GM23338 (cell line): ENCODE measurements around the gene COG6. TPM values are rescaled to one million over a fixed set of nuclear protein-coding genes. Genes with fewer than 3 reads are reported as not detected.

Experiments used
- ATAC-seq: fragments of 200-7000 bp; cut with Tn5 transposase; 3 replicates; pipeline ENCODE4 v1.9.1; 2020
- DNase-seq: peaks from one replicate; pipeline ENCODE4 v3.0.0-alpha.2; 2015; ENCODE audit warnings: low spot score
- H2AFZ ChIP-seq: fragments of 200-600 bp; sonication (generic); 2 replicates; pipeline ENCODE4 v1.8.0; 2016; ENCODE audit warnings: antibody characterized with exemption, mild to moderate bottlenecking, moderate library complexity
- H3F3A ChIP-seq: fragments of 200-600 bp; sonication (generic); replicated peaks from 2 replicates; pipeline ENCODE4 v1.8.0; 2017; ENCODE audit warnings: antibody characterized with exemption, mixed run types, low read depth
- H3K27ac ChIP-seq: fragments of 200-600 bp; sonication (generic); 2 replicates; pipeline ENCODE4 v1.6.1; 2016; ENCODE audit warnings: low read depth
- H3K27me3 ChIP-seq: fragments of 200-600 bp; sonication (generic); 2 replicates; pipeline ENCODE4 v1.8.0; 2016; ENCODE audit warnings: mild to moderate bottlenecking, mixed run types, moderate library complexity; ENCODE audit not compliant: insufficient read depth
- H3K36me3 ChIP-seq: fragments of 200-600 bp; sonication (generic); 2 replicates; pipeline ENCODE4 v1.8.0; 2016; ENCODE audit warnings: mild to moderate bottlenecking; ENCODE audit not compliant: insufficient read depth
- H3K4me1 ChIP-seq: fragments of 200-600 bp; sonication (generic); 2 replicates; pipeline ENCODE4 v1.8.0; 2016; ENCODE audit warnings: mild to moderate bottlenecking, moderate library complexity; ENCODE audit not compliant: insufficient read depth
- H3K4me2 ChIP-seq: fragments of 200-600 bp; sonication (generic); 2 replicates; pipeline ENCODE4 v1.7.1; 2017; ENCODE audit warnings: mixed run types
- H3K4me3 ChIP-seq: fragments of 200-600 bp; sonication (generic); 2 replicates; pipeline ENCODE4 v1.6.1; 2016; ENCODE audit warnings: mixed run types
- H3K79me2 ChIP-seq: fragments of 200-600 bp; sonication (generic); replicated peaks from 2 replicates; pipeline ENCODE4 v1.8.0; 2017; ENCODE audit warnings: mild to moderate bottlenecking; ENCODE audit not compliant: insufficient read depth
- H3K9me2 ChIP-seq: fragments of 200-600 bp; sonication (generic); 2 replicates; pipeline ENCODE4 v1.8.0; 2017; ENCODE audit not compliant: insufficient read depth
- H4K20me1 ChIP-seq: fragments of 200-600 bp; sonication (generic); replicated peaks from 2 replicates; pipeline ENCODE4 v1.8.0; 2017; ENCODE audit warnings: mild to moderate bottlenecking; ENCODE audit not compliant: insufficient read depth
- H3K27ac Mint-ChIP-seq: 2 replicates; pipeline ENCODE4 v1.8.0; 2020; ENCODE audit warnings: inconsistent platforms, mild to moderate bottlenecking, moderate library complexity, mixed read lengths
- H3K27me3 Mint-ChIP-seq: 3 replicates; pipeline ENCODE4 v1.8.0; 2022; ENCODE audit warnings: low read depth, mild to moderate bottlenecking, moderate library complexity, mixed read lengths, inconsistent platforms; ENCODE audit not compliant: insufficient read depth, poor library complexity
- H3K36me3 Mint-ChIP-seq: 3 replicates; pipeline ENCODE4 v1.8.0; 2021; ENCODE audit warnings: low read depth, mild to moderate bottlenecking, inconsistent platforms, moderate library complexity, mixed read lengths
- H3K4me1 Mint-ChIP-seq: 3 replicates; pipeline ENCODE4 v1.8.0; 2020; ENCODE audit warnings: mild to moderate bottlenecking, inconsistent platforms, mixed read lengths
- H3K4me3 Mint-ChIP-seq: 3 replicates; pipeline ENCODE4 v1.8.0; 2021; ENCODE audit warnings: moderate library complexity, mild to moderate bottlenecking, inconsistent platforms, mixed read lengths
- H3K9me3 Mint-ChIP-seq: 3 replicates; pipeline ENCODE4 v1.8.0; 2020; ENCODE audit warnings: moderate library complexity, mild to moderate bottlenecking, inconsistent platforms, mixed read lengths
- CREB1 ChIP-seq: fragments of 250-450 bp; sonication (Bioruptor Pico); IDR thresholded peaks from 2 replicates; pipeline ENCODE4 v1.5.0; 2020; ENCODE audit warnings: low read depth, mild to moderate bottlenecking, moderate library complexity
- EZH2 ChIP-seq: fragments of 200-600 bp; sonication (generic); IDR thresholded peaks from one replicate; pipeline ENCODE4 v1.8.0; 2017; ENCODE audit warnings: antibody characterized with exemption, mild to moderate bottlenecking, low read depth; ENCODE audit not compliant: unreplicated experiment
- EZH2phosphoT487 ChIP-seq: fragments of 200-600 bp; sonication (generic); IDR thresholded peaks from one replicate; pipeline ENCODE4 v1.8.1; 2018; ENCODE audit warnings: antibody characterized with exemption; ENCODE audit not compliant: unreplicated experiment
- JUNB ChIP-seq: IDR thresholded peaks from one replicate; pipeline ENCODE4 v1.6.1; 2016; ENCODE audit warnings: antibody characterized with exemption; ENCODE audit not compliant: unreplicated experiment
- NANOG ChIP-seq: IDR thresholded peaks from 2 replicates; pipeline ENCODE4 v1.6.1; 2016; ENCODE audit warnings: antibody characterized with exemption, borderline replicate concordance
- POLR2AphosphoS5 ChIP-seq: IDR thresholded peaks from 2 replicates; pipeline ENCODE4 v1.6.1; 2016; ENCODE audit warnings: antibody characterized with exemption, low read depth
- STAT1 ChIP-seq: IDR thresholded peaks from one replicate; pipeline ENCODE4 v1.6.1; 2016; ENCODE audit warnings: antibody characterized with exemption; ENCODE audit not compliant: unreplicated experiment
- ZNF114 ChIP-seq: fragments of 250-450 bp; sonication (Bioruptor Pico); IDR thresholded peaks from 2 replicates; pipeline ENCODE4 v1.5.0; 2020; ENCODE audit warnings: mild to moderate bottlenecking, moderate library complexity
- ZNF331 ChIP-seq: fragments of 250-450 bp; sonication (Bioruptor Pico); IDR thresholded peaks from 2 replicates; pipeline ENCODE4 v1.5.0; 2020; ENCODE audit warnings: low read depth, mild to moderate bottlenecking, moderate library complexity
- polyA plus RNA-seq: library from polyadenylated mRNA; unstranded; fragments of >200 nt; fragmentation: Nextera tagmentation; extraction: Ambion mirVana; gene quantifications from 2 replicates; pipeline ENCODE4 v1.2.1, GENCODE V29; 2016
- total RNA-seq: library from RNA; depleted of rRNA; stranded (reverse); fragments of >200 nt; shearing (Covaris generic); gene quantifications from 2 replicates; pipeline ENCODE4 v1.2.3, GENCODE V29; 2014
- TF ChIP-seq, protein P1 (sequence below): fragments of 250-450 bp; sonication (Bioruptor Pico); IDR thresholded peaks from 2 replicates; pipeline ENCODE4 v1.5.0; 2020; ENCODE audit warnings: mild to moderate bottlenecking, moderate library complexity
- TF ChIP-seq, protein P2 (sequence below): IDR thresholded peaks from 2 replicates; pipeline ENCODE4 v1.6.1; 2016; ENCODE audit warnings: antibody characterized with exemption
- TF ChIP-seq, protein P3 (sequence below): IDR thresholded peaks from one replicate; pipeline ENCODE4 v1.6.1; 2018; ENCODE audit warnings: antibody characterized with exemption; ENCODE audit not compliant: unreplicated experiment
- TF ChIP-seq, protein P4 (sequence below), 2 experiments: fragments of 200-600 bp in 1 of 2; sonication (generic) in 1 of 2; conservative IDR thresholded peaks; 2 replicates each; pipeline versions ENCODE4 v1.5.1 to v1.6.1; 2016 to 2017; ENCODE audit warnings: antibody characterized with exemption in 2 of 2, low read depth in 2 of 2, mild to moderate bottlenecking in 2 of 2, moderate library complexity in 1 of 2

The COG6 gene
- total and polyA plus RNA-seq, 2 experiments from 2014 or later = 10.0 to 23.6 TPM

DNA sequence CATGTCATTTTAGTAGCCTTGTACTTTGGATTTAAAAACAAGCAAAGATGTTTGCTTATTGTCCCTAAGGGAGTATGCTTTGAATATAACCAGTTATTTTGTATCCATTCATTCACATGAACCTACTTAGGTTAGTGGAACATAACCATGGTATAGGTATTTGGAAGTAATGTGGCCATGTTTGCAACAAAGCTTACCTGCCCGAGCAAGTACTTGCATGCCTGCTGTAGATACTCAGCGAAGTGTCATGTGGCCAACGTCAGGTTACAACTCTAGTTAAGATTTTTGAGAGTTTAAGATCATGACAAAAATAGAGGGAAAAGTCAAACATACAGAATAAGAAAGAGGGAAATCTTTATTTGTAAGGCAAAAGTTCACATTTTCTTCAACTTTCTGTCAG lies 57.2 kb downstream of the COG6 start:
- H3K27ac ChIP-seq = no peak overlapping the region
- H3K9me3 Mint-ChIP-seq = peaks cover 15% of the 10 kb centered on the region; the same call in 2 of the 3 replicates
- H4K20me1 ChIP-seq = no peaks in the 10 kb centered on the region
- 0 out of 2 replicates have a peak, but pooled peaks cover 3% of the 10 kb centered on the region for H3K36me3 ChIP-seq
- no peaks in the 10 kb centered on the region for H3K4me1 ChIP-seq
- no peak for ATAC-seq
- no peak for TF ChIP-seq POLR2AphosphoS5
- no peak for TF ChIP-seq EZH2
- TF ChIP-seq EZH2phosphoT487 = no peak
- no peak for TF ChIP-seq ZNF331
- TF ChIP-seq, protein P1, sequence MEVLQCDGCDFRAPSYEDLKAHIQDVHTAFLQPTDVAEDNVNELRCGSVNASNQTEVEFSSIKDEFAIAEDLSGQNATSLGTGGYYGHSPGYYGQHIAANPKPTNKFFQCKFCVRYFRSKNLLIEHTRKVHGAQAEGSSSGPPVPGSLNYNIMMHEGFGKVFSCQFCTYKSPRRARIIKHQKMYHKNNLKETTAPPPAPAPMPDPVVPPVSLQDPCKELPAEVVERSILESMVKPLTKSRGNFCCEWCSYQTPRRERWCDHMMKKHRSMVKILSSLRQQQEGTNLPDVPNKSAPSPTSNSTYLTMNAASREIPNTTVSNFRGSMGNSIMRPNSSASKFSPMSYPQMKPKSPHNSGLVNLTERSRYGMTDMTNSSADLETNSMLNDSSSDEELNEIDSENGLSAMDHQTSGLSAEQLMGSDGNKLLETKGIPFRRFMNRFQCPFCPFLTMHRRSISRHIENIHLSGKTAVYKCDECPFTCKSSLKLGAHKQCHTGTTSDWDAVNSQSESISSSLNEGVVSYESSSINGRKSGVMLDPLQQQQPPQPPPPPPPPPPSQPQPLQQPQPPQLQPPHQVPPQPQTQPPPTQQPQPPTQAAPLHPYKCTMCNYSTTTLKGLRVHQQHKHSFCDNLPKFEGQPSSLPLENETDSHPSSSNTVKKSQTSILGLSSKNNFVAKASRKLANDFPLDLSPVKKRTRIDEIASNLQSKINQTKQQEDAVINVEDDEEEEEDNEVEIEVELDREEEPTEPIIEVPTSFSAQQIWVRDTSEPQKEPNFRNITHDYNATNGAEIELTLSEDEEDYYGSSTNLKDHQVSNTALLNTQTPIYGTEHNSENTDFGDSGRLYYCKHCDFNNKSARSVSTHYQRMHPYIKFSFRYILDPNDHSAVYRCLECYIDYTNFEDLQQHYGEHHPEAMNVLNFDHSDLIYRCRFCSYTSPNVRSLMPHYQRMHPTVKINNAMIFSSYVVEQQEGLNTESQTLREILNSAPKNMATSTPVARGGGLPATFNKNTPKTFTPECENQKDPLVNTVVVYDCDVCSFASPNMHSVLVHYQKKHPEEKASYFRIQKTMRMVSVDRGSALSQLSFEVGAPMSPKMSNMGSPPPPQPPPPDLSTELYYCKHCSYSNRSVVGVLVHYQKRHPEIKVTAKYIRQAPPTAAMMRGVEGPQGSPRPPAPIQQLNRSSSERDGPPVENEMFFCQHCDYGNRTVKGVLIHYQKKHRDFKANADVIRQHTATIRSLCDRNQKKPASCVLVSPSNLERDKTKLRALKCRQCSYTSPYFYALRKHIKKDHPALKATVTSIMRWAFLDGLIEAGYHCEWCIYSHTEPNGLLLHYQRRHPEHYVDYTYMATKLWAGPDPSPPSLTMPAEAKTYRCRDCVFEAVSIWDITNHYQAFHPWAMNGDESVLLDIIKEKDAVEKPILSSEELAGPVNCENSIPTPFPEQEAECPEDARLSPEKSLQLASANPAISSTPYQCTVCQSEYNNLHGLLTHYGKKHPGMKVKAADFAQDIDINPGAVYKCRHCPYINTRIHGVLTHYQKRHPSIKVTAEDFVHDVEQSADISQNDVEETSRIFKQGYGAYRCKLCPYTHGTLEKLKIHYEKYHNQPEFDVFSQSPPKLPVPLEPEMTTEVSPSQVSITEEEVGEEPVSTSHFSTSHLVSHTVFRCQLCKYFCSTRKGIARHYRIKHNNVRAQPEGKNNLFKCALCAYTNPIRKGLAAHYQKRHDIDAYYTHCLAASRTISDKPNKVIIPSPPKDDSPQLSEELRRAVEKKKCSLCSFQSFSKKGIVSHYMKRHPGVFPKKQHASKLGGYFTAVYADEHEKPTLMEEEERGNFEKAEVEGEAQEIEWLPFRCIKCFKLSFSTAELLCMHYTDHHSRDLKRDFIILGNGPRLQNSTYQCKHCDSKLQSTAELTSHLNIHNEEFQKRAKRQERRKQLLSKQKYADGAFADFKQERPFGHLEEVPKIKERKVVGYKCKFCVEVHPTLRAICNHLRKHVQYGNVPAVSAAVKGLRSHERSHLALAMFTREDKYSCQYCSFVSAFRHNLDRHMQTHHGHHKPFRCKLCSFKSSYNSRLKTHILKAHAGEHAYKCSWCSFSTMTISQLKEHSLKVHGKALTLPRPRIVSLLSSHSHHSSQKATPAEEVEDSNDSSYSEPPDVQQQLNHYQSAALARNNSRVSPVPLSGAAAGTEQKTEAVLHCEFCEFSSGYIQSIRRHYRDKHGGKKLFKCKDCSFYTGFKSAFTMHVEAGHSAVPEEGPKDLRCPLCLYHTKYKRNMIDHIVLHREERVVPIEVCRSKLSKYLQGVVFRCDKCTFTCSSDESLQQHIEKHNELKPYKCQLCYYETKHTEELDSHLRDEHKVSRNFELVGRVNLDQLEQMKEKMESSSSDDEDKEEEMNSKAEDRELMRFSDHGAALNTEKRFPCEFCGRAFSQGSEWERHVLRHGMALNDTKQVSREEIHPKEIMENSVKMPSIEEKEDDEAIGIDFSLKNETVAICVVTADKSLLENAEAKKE (CRISPR knock-in tag) = no peak
- no peak for TF ChIP-seq JUNB
- TF ChIP-seq, protein P2, sequence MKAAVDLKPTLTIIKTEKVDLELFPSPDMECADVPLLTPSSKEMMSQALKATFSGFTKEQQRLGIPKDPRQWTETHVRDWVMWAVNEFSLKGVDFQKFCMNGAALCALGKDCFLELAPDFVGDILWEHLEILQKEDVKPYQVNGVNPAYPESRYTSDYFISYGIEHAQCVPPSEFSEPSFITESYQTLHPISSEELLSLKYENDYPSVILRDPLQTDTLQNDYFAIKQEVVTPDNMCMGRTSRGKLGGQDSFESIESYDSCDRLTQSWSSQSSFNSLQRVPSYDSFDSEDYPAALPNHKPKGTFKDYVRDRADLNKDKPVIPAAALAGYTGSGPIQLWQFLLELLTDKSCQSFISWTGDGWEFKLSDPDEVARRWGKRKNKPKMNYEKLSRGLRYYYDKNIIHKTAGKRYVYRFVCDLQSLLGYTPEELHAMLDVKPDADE = no peak
- TF ChIP-seq, protein P3, sequence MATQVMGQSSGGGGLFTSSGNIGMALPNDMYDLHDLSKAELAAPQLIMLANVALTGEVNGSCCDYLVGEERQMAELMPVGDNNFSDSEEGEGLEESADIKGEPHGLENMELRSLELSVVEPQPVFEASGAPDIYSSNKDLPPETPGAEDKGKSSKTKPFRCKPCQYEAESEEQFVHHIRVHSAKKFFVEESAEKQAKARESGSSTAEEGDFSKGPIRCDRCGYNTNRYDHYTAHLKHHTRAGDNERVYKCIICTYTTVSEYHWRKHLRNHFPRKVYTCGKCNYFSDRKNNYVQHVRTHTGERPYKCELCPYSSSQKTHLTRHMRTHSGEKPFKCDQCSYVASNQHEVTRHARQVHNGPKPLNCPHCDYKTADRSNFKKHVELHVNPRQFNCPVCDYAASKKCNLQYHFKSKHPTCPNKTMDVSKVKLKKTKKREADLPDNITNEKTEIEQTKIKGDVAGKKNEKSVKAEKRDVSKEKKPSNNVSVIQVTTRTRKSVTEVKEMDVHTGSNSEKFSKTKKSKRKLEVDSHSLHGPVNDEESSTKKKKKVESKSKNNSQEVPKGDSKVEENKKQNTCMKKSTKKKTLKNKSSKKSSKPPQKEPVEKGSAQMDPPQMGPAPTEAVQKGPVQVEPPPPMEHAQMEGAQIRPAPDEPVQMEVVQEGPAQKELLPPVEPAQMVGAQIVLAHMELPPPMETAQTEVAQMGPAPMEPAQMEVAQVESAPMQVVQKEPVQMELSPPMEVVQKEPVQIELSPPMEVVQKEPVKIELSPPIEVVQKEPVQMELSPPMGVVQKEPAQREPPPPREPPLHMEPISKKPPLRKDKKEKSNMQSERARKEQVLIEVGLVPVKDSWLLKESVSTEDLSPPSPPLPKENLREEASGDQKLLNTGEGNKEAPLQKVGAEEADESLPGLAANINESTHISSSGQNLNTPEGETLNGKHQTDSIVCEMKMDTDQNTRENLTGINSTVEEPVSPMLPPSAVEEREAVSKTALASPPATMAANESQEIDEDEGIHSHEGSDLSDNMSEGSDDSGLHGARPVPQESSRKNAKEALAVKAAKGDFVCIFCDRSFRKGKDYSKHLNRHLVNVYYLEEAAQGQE = no peak
- TF ChIP-seq NANOG = no peak
- TF ChIP-seq, protein P4, sequence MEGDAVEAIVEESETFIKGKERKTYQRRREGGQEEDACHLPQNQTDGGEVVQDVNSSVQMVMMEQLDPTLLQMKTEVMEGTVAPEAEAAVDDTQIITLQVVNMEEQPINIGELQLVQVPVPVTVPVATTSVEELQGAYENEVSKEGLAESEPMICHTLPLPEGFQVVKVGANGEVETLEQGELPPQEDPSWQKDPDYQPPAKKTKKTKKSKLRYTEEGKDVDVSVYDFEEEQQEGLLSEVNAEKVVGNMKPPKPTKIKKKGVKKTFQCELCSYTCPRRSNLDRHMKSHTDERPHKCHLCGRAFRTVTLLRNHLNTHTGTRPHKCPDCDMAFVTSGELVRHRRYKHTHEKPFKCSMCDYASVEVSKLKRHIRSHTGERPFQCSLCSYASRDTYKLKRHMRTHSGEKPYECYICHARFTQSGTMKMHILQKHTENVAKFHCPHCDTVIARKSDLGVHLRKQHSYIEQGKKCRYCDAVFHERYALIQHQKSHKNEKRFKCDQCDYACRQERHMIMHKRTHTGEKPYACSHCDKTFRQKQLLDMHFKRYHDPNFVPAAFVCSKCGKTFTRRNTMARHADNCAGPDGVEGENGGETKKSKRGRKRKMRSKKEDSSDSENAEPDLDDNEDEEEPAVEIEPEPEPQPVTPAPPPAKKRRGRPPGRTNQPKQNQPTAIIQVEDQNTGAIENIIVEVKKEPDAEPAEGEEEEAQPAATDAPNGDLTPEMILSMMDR (conservative IDR thresholded peaks at IDR 0.05; ENCODE audit: low read depth in 2 of 2) = no peak
- TF ChIP-seq ZNF114 (CRISPR knock-in tag) = no peak
- no peak for TF ChIP-seq STAT1
- no peak for TF ChIP-seq CREB1 (CRISPR knock-in tag)
- H3K79me2 ChIP-seq = no peaks in the 10 kb centered on the region
- H3K27me3 Mint-ChIP-seq = no peaks in the 10 kb centered on the region
- no peak overlapping the region for H3K4me3 Mint-ChIP-seq
- no peak for DNase-seq
- no peaks in the 10 kb centered on the region for H3K4me1 Mint-ChIP-seq
- H3K4me2 ChIP-seq = no peak overlapping the region
- peaks cover 22% of the 10 kb centered on the region for H3K36me3 Mint-ChIP-seq
- H3K9me2 ChIP-seq = no peaks in the 10 kb centered on the region
- H3K27me3 ChIP-seq = no peaks in the 10 kb centered on the region
- no peak overlapping the region for H3K4me3 ChIP-seq
- no peak overlapping the region for H2AFZ ChIP-seq
- H3K27ac Mint-ChIP-seq = no peak overlapping the region
- H3F3A ChIP-seq = no peaks in the 10 kb centered on the region
